HG03196 (cell line): ENCODE measurements around the gene NDC1.
"Not testable (repeated sequence)": the region's sequence is repeated elsewhere in the genome, so short reads cannot be mapped to it uniquely, and the experiment has no call there.

Experiments used
- ATAC-seq: cut with Tn5 transposase; IDR thresholded peaks from one replicate; pipeline ENCODE4 v1.9.1; 2021; ENCODE audit not compliant: unreplicated experiment

NDC1 gene

GRCh38 chr1:53826367-53826766, 11.7 kb downstream of the NDC1 start:
- ATAC-seq = no peak

DNA sequence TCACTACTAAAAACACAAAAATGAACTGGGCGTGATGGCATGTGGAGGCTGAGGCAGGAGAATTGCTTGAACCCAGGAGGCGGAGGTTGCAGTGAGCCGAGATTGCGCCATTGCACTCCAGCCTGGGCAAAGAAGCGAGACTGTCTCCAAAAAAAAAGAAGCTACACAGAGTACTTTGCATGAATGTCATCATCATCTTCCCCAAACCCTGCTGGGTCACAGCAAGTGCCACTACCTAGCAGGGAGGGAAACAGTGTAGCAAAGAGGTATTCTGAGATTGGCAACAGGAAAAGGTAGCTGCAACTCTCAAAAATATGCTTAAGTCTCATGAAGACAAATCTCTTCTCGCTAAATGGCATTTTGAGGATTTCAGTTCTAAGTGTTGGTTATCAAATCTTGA, 12.8 kb downstream of the NDC1 start:
- no peak for ATAC-seq

GRCh38 chr1:53822931-53823330, 15.2 kb downstream of the NDC1 start:
- ATAC-seq = no peak

DNA sequence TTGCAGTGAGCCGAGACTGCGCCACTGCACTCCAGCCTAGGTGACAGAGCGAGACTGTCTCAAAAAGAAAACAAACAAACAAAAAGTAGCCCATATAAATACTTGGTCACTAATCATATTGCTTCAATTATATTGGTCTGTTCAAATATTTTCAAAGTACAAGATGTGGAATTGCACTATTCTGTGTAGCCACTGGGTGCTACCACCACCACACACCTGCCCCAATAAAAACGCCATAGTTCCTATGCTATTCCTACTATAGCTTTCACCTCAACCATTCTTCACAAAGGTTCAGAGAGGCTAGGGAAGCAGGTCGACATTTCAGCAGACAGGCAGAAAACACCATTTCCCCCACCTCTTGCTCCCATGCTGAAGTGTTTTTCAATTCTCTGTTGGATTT, 16.7 kb downstream of the NDC1 start:
- no peak for ATAC-seq

DNA sequence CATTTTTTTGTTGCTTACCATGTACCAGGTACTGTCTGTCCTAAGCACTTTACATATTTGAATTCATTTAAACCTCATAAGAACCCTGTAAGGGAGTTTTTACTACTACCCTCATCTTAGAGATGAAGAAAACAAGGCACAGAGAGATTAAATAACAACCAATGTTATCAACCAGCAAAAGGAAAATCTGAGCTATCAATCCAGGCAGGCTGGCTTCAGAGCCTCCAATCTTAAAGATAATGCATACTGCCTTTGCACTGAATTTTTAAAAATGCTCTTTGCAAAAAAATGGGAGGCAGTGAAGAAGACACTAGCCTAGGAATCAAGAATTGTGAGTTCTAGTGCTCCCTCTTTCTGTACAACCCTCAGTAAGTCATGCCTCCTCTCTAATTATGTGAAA, 18.7 kb downstream of the NDC1 start:
- ATAC-seq = no peak

DNA sequence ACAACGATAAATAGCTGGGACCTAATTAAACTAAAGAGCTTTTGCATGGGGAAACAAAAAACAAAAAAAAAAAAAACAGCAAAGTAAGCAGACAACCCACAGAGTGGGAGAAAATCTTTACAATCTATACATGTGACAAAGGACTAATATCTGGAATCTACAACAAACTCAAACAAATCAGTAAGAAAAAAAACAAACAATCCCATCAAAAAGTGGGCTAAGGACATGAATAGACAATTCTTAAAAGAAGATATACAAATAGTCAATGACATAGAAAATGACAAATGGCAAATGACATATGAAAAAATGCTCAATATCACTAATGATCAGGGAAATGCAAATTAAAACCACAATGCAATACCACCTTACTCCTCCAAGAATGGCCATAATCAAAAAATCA, 21.5 kb downstream of the NDC1 start:
- not testable (repeated sequence) for ATAC-seq

DNA sequence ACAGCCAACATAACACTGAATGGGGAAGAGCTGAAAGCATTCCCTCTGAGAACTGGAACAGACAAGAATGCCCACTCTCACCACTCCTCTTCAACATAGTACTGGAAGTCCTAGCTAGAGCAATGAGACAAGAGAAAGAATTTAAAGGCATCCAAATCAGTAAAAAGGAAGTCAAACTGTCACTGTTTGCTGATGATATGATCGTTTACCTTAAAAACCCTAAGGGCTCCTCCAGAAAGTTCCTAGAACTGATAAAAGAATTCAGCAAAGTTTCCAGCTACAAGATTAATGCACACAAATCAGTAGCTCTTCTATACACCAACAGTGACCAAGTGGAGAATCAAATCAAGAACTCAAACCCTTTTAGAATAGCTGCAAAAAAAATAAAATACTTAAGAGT, 22.6 kb downstream of the NDC1 start:
- ATAC-seq = not testable (repeated sequence)

DNA sequence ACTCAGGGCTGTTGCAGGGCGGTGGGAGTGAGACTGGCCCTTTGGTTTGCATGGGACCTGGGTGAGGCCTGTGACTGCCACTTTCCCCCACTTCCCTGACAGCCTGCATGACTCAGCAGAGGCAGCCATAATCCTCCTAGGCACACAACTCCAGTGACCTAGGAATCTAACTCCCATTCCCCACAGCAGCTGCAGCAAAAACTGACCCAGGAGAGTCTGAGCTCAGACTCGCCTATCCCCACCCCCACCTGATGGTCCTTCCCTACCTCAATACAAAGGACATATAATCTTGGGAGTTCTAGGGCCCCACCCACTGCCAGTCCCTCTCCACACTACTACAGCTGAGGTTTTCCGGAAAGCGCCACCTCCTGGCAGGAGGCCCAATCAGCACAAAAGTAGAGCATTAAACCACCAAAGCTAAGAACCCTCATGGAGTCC, 26.7 kb downstream of the NDC1 start:
- no peak for ATAC-seq

GRCh38 chr1:53810497-53810896, 27.6 kb downstream of the NDC1 start:
- no peak for ATAC-seq

DNA sequence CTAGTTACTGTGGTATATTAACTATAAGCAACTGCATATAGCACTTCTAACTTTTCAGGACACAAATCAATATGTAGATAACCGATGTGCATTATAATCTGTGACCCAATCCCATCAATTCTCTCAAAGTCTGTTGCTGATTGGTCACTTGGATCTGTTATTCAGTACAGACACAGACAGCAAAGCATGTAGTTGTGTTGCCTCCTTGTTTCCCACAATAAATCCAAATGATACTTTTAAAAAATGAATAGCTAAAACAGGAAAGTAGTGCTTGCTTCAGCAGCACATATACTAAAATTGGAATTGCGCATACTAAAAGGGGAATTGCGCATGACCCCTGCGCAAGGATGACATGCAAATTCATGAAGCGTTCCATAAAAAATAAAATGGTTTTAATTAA, 28.1 kb downstream of the NDC1 start:
- ATAC-seq = no peak

DNA sequence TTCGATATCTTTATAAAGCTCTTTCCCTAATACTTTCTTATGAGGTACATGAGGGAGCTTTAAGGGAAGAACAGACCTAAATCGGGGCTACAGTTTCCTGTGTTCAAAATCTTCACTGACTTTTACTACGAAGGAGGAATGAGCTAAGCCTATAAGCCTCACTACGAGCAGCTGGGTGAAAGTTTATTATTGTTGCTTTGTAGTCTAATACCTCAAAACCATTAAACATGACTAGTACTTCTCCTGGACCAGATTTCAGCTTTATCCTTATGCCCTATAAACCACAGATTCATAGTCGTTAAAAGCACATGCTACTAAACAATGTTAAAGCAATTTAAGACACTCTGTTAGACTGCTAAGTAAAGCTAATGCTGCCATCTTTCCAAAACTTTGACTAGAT, 30.2 kb downstream of the NDC1 start:
- ATAC-seq = no peak

DNA sequence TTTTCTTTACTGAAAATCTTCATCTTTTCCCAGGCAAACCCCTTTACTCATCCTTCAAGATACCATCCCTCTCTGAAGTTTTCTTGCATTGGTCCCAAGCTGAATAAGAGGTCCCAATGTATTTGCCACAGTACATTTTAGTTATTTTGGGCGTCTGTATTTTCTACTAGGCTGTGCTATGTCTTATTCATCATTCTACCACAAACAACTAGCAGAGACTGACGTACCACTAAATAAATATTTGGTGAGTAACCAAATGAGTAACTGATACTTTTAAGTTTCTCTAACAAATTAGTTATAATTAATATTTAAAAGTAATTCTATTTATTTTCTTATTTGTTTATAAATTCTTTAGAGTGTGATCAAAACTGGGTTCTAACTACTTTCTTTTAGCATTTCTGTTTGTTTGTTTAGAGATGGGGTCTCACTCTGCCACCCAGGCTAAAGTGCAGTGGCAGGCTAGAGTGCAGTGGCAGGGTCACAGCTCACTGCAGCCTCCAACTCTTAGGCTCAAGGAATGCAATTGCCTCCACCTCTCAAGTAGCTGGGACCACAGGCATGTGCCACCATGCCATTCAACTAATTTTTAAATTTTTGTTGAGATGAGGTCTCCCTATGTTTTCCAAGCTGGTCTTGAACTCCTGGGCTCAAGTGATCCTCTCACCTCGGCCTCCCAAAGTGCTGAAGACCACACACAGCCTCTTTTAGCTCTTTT, 33.1 kb downstream of the NDC1 start:
- no peak for ATAC-seq

GRCh38 chr1:53804181-53804580, 33.9 kb downstream of the NDC1 start:
- no peak for ATAC-seq

GRCh38 chr1:53800621-53801020, 37.5 kb downstream of the NDC1 start:
- no peak for ATAC-seq

DNA sequence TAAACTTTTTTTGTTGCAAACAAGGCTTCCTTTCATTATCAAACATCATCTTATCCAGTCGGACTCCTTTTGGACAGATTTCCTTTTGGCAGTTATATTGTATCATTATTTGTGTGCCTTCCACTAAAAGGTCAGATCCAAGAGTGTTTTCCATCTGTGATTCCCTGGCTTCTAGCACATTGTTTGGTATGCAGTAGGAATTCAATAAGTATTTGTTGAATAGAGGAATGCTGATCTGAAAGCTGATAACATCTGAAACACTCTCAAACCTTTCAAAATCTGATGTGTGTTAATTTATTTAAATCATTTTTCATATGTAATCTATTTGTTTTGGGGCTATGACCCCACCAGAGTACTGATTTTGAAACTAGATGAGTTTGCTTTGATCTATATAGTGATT, 39.0 kb downstream of the NDC1 start:
- no peak for ATAC-seq

DNA sequence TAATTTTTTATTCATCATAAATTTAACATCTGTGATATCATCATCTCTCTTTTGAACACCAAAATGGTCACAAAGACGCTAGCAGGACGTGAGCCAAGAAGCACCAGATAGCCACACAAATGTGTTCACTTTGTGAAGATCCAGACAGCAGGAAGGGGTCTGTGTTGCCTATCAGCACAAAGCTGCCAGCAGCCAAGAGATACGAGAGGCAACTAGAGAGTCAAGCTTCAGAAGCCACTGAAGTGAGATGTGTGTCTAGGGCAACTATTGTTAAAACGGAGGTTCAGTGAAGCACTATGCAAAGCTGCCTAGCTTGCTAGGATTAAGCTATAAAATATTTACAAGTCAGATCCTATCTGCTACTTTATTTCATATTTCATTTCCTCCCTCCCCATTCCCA, 45.3 kb downstream of the NDC1 start:
- ATAC-seq = no peak

DNA sequence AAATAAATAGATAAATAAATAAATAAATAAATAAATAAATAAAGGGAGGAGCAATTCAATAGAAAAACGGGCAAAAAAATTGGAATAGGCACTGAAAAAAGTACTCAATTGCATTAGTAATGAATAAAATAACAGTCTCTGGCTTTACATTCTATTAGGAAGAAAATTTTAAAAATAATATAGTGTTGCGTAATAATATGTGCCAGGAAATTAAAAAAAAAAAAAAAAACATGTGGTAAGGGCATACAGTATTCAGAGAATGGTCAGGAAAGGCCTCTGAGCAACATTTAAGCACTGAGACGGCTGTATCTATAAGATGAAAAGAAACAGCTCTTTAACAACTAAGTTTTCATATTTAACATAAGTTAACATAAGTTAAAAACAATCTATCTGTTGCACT, 50.4 kb downstream of the NDC1 start:
- no peak for ATAC-seq

- no peak for ATAC-seq
These were observed 55.0 kb downstream of the NDC1 start for GRCh38 chr1:53783056-53783455.

DNA sequence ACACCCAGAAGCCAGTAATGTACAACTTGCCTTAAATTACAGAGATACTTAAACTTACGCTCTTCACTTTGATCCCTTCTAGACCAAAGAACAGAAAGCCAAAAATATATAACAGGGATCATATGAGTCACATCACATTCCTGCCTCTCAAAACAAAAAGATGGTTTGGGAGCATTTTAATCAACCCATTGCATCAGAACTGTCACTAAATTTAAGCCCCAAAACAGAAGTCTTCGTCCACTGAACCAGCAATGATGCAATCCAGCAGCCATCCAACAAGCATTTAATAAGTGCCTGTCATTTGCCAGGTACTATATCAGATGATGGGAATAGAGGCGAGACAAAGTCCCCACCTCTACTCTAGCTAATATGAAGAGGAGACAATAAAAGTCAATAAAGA, 56.4 kb downstream of the NDC1 start:
- ATAC-seq = no peak

- no peak for ATAC-seq
These were observed 60.8 kb downstream of the NDC1 start for GRCh38 chr1:53777272-53777671.

DNA sequence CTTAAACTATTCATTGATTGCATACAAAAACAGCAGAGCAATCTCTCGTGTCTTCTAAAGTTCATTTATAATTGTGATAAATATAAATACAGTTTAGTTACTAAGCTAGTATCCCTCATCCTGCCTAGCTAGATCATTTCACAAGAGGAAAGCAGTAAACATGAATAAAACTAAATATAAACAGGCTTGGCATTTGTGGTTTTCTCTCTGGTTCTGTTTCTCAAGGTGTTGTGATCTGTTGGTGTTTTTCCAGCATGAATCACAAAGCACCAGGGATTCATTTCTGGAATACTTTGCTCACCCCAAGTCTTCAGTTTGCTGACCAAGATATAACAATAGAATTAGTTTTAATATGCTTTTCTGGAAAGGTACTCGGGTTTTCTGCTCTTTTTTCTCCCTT, 66.4 kb downstream of the NDC1 start:
- ATAC-seq = no peak

- ATAC-seq = no peak
These were observed 68.3 kb downstream of the NDC1 start for GRCh38 chr1:53769780-53770179.

- no peak for ATAC-seq
These were observed 68.9 kb downstream of the NDC1 start for GRCh38 chr1:53769184-53769583.
